ENCODE data around the gene SUMO3.

- TF ChIP-seq PHF20 (CRISPR knock-in tag; IDR thresholded peaks at IDR 0.05) (no peak), EP300 (IDR thresholded peaks at IDR 0.05; ENCODE audit: low read depth in 2 of 2, low read length in 2 of 2) (no peak), EP300 (CRISPR knock-in tag; IDR thresholded peaks at IDR 0.05; ENCODE audit: borderline replicate concordance) (no peak), ZSCAN12 (CRISPR knock-in tag; IDR thresholded peaks at IDR 0.05) (no peak), MYPOP (CRISPR knock-in tag; IDR thresholded peaks at IDR 0.05) (no peak), ZNF567 (CRISPR knock-in tag; IDR thresholded peaks at IDR 0.05; ENCODE audit: borderline replicate concordance) (no peak), ZNF124 (CRISPR knock-in tag; IDR thresholded peaks at IDR 0.05) (no peak)
- TF ChIP-seq, protein P1, sequence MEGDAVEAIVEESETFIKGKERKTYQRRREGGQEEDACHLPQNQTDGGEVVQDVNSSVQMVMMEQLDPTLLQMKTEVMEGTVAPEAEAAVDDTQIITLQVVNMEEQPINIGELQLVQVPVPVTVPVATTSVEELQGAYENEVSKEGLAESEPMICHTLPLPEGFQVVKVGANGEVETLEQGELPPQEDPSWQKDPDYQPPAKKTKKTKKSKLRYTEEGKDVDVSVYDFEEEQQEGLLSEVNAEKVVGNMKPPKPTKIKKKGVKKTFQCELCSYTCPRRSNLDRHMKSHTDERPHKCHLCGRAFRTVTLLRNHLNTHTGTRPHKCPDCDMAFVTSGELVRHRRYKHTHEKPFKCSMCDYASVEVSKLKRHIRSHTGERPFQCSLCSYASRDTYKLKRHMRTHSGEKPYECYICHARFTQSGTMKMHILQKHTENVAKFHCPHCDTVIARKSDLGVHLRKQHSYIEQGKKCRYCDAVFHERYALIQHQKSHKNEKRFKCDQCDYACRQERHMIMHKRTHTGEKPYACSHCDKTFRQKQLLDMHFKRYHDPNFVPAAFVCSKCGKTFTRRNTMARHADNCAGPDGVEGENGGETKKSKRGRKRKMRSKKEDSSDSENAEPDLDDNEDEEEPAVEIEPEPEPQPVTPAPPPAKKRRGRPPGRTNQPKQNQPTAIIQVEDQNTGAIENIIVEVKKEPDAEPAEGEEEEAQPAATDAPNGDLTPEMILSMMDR (CRISPR knock-in tag; IDR thresholded peaks at IDR 0.05) = no peak
Observed at GRCh38 chr21:44762221-44763049, 55.4 kb downstream of the SUMO3 start.
